GM18520 (cell line): ENCODE results near the gene FOXE3.

Source experiments
- ATAC-seq: cut with Tn5 transposase; IDR thresholded peaks from one replicate; pipeline ENCODE4 v1.9.1; 2021; ENCODE audit not compliant: unreplicated experiment

Gene FOXE3

GRCh38 chr1:47415728-47416318 is at the start of gene FOXE3:
FOXE3 (plus strand) TSS chr1:47416285; CDS start chr1:47416316, 31 bp downstream.
- ATAC-seq: no peak

GRCh38 chr1:47367651-47368050 is 48.4 kb upstream of the FOXE3 start:
- no peak for ATAC-seq

- no peak for ATAC-seq
Observed at GRCh38 chr1:47371016-47371517, 45.0 kb upstream of the FOXE3 start.

GRCh38 chr1:47374501-47374900 is 41.6 kb upstream of the FOXE3 start:
- no peak for ATAC-seq

GRCh38 chr1:47378147-47378546 is 37.9 kb upstream of the FOXE3 start:
- ATAC-seq: no peak

GRCh38 chr1:47380699-47381098 is 35.4 kb upstream of the FOXE3 start:
- no peak for ATAC-seq

- ATAC-seq: no peak
Observed at GRCh38 chr1:47382399-47382983, 33.6 kb upstream of the FOXE3 start.

- no peak for ATAC-seq
Observed at GRCh38 chr1:47384083-47384482, 32.0 kb upstream of the FOXE3 start.

- ATAC-seq: no peak
Observed at GRCh38 chr1:47385020-47385419, 31.1 kb upstream of the FOXE3 start.

GRCh38 chr1:47386268-47386667 is 29.8 kb upstream of the FOXE3 start:
- no peak for ATAC-seq

- ATAC-seq: no peak
Observed at GRCh38 chr1:47388030-47388890, 27.8 kb upstream of the FOXE3 start.

GRCh38 chr1:47388891-47389238 is 27.2 kb upstream of the FOXE3 start:
- ATAC-seq: no peak

- no peak for ATAC-seq
Observed at GRCh38 chr1:47389731-47390130, 26.4 kb upstream of the FOXE3 start.

- ATAC-seq: no peak
Observed at GRCh38 chr1:47390843-47391242, 25.2 kb upstream of the FOXE3 start.

- no peak for ATAC-seq
Observed at GRCh38 chr1:47393141-47393540, 22.9 kb upstream of the FOXE3 start.

- no peak for ATAC-seq
Observed at GRCh38 chr1:47395433-47395832, 20.7 kb upstream of the FOXE3 start.

GRCh38 chr1:47396671-47397196 is 19.4 kb upstream of the FOXE3 start:
- no peak for ATAC-seq

- ATAC-seq: no peak
Observed at GRCh38 chr1:47399138-47399845, 16.8 kb upstream of the FOXE3 start.

- no peak for ATAC-seq
Observed at GRCh38 chr1:47399846-47400155, 16.3 kb upstream of the FOXE3 start.

GRCh38 chr1:47401761-47402160 is 14.3 kb upstream of the FOXE3 start:
- no peak for ATAC-seq

- no peak for ATAC-seq
Observed at GRCh38 chr1:47402591-47402990, 13.5 kb upstream of the FOXE3 start.
